ENCODE results near the gene RETREG3. TPM values are rescaled to one million over a fixed set of nuclear protein-coding genes. Genes with fewer than 3 reads are reported as not detected.

RETREG3 gene
- total and polyA plus RNA-seq, 2 of the 4 experiments (the other 2 are of a cell fraction): 18.1 to 44.1 TPM

GRCh38 chr17:42563143-42563509 lies 46.0 kb downstream of the RETREG3 start:
- CTCF ChIA-PET: no interaction called here
- peak overlapping the region; percentile 100 for H2AK9ac ChIP-seq (replicated peaks; ENCODE audit: low read depth, low read length, poor library complexity)
- H3K9ac ChIP-seq (ENCODE audit: low read depth, low read length): peak overlapping the region; percentile 86
- H2BK15ac ChIP-seq (ENCODE audit: low read depth, low read length): no peak overlapping the region
- peak overlapping the region; percentile 83 for H3K4me2 ChIP-seq (ENCODE audit: low read depth, low read length)
- H4K91ac ChIP-seq (ENCODE audit: insufficient read depth, low read depth, low read length): no peak overlapping the region
- peaks cover 17% of the 10 kb centered on the region for H3K9me1 ChIP-seq (ENCODE audit: insufficient read depth, low read length)
- 0 out of 2 replicates have a peak overlapping the region, but pooled peaks have one; percentile 95 for H3K4ac ChIP-seq (ENCODE audit: low read depth, low read length)
- H3K4me3 ChIP-seq (ENCODE audit: insufficient read depth, low read depth, low read length): peak overlapping the region; percentile 84
- H3K56ac ChIP-seq (ENCODE audit: extremely low read depth, insufficient read depth, low read length): no peak overlapping the region
- H3K18ac ChIP-seq (ENCODE audit: low read depth, low read length): no peak overlapping the region
- H4K5ac ChIP-seq (ENCODE audit: low read depth, low read length): no peak overlapping the region
- in situ Hi-C loops (cut with MboI; ENCODE audit: low sequenced_read_pairs) (no loop called here), intact Hi-C loops (cut with micrococcal nuclease) (no loop called here), dilution Hi-C loops (cut with HindIII; ENCODE audit: low sequenced_read_pairs, unreplicated experiment) (no loop called here)
- DNase-seq (no peak), ATAC-seq (ENCODE audit: low read depth) (no peak)
- H3K23ac ChIP-seq (ENCODE audit: low read depth, low read length): no peak overlapping the region
- WGBS, 2 experiments (ENCODE audit: extremely low coverage in 2 of 2, insufficient read length in 1 of 2): 89% methylated on average over 7 of the region's 14 CpGs; no CpG with 5 or more reads in 1 of the 2 experiments
- no peak overlapping the region for H3K14ac ChIP-seq (replicated peaks; ENCODE audit: low read depth, low read length)
- no TSS peak for BruUV-seq (replicated peaks)
- H4K8ac ChIP-seq (ENCODE audit: low read depth in 2 of 2, low read length in 2 of 2): peak overlapping the region; percentile 98 to 100; a peak in 1 of 4 replicates
- H4K20me1 ChIP-seq (ENCODE audit: insufficient read depth, low read length): peaks cover 4% of the 10 kb centered on the region; the same call in 1 of the 2 replicates
- H3K27ac ChIP-seq (ENCODE audit: insufficient read depth, low read length): peak overlapping the region; percentile 83
- peaks cover 19% of the 10 kb centered on the region for H3K4me1 ChIP-seq (ENCODE audit: control insufficient read depth, insufficient read depth, low read length)
- no peaks in the 10 kb centered on the region for H3K9me3 ChIP-seq (ENCODE audit: control insufficient read depth, insufficient read depth, low read length)
- peaks cover 27 to 63% of the 10 kb centered on the region in 2 experiments for H3K79me1 ChIP-seq (ENCODE audit: low read depth in 1 of 2, low read length in 2 of 2)
- no peaks in the 10 kb centered on the region for H3K27me3 ChIP-seq (ENCODE audit: control insufficient read depth, insufficient read depth, low read length)
- POLR2A ChIA-PET (ENCODE audit: unreplicated experiment): no interaction called here
- no peak overlapping the region for H2AFZ ChIP-seq (replicated peaks; ENCODE audit: low read length, poor library complexity)
- H2AK5ac ChIP-seq (ENCODE audit: low read depth, low read length): peak overlapping the region; percentile 42; the same call in 1 of the 2 replicates
- no peak overlapping the region for H2BK5ac ChIP-seq (ENCODE audit: low read depth, low read length, poor library complexity, severe bottlenecking)
- no peak overlapping the region for H2BK20ac ChIP-seq (ENCODE audit: low read depth, low read length)
- no peak overlapping the region for H2BK120ac ChIP-seq (ENCODE audit: low read depth, low read length)
- no peak for TF ChIP-seq BHLHE40 (IDR thresholded peaks at IDR 0.05; ENCODE audit: low read depth, low read length)
- no peak for TF ChIP-seq FOS (IDR thresholded peaks at IDR 0.05; ENCODE audit: low read depth, low read length)
- no peak for TF ChIP-seq MAFK (IDR thresholded peaks at IDR 0.05; ENCODE audit: low read depth, low read length)
- no peak for TF ChIP-seq POLR2A (IDR thresholded peaks at IDR 0.05; ENCODE audit: low read depth, low read length)
- no peak for TF ChIP-seq MAZ (IDR thresholded peaks at IDR 0.05; ENCODE audit: borderline replicate concordance, low read depth, low read length)
- TF ChIP-seq RFX5 (IDR thresholded peaks at IDR 0.05; ENCODE audit: low read depth, low read length): no peak
- peaks cover 27% of the 10 kb centered on the region for H3K36me3 ChIP-seq (ENCODE audit: control insufficient read depth, insufficient read depth, low read length)

Measured in IMR-90 (cell line).